Neural crest cell (in vitro differentiated cells): Measurements from ENCODE around the gene SPPL2C. TPM values are rescaled to one million over a fixed set of nuclear protein-coding genes. Genes with fewer than 3 reads are reported as not detected.

Experiments
- DNase-seq: peaks from one replicate; pipeline ENCODE4 v3.0.0; 2021; ENCODE audit warnings: low read depth, mixed read lengths, low spot score
- H3K27ac Mint-ChIP-seq: one replicate; pipeline ENCODE4 v1.8.0; 2021; ENCODE audit warnings: mild to moderate bottlenecking, mixed read lengths; ENCODE audit not compliant: unreplicated experiment
- H3K27me3 Mint-ChIP-seq: 2 replicates; pipeline ENCODE4 v1.8.0; 2021; ENCODE audit warnings: low read depth, mild to moderate bottlenecking, mixed read lengths
- H3K36me3 Mint-ChIP-seq: 2 replicates; pipeline ENCODE4 v1.8.0; 2021; ENCODE audit warnings: low read depth, mild to moderate bottlenecking, mixed read lengths
- H3K4me1 Mint-ChIP-seq: 2 replicates; pipeline ENCODE4 v1.8.0; 2021; ENCODE audit warnings: mixed read lengths
- H3K4me3 Mint-ChIP-seq: one replicate; pipeline ENCODE4 v1.8.0; 2021; ENCODE audit warnings: mild to moderate bottlenecking, mixed read lengths
- H3K9me3 Mint-ChIP-seq: 2 replicates; pipeline ENCODE4 v1.8.0; 2021; ENCODE audit warnings: mixed read lengths
- total RNA-seq: library from RNA; stranded (reverse); gene quantifications from 2 replicates; pipeline ENCODE4 v1.2.1, GENCODE V29; 2021
- TF ChIP-seq, protein P1 (sequence below): fragments of 200-600 bp; sonication (generic); conservative IDR thresholded peaks from 2 replicates; pipeline ENCODE4 v1.5.0; 2021; ENCODE audit warnings: antibody characterized with exemption, mild to moderate bottlenecking

The SPPL2C gene
- total RNA-seq, 1 donor from 2014 or later = not detected

DNA sequence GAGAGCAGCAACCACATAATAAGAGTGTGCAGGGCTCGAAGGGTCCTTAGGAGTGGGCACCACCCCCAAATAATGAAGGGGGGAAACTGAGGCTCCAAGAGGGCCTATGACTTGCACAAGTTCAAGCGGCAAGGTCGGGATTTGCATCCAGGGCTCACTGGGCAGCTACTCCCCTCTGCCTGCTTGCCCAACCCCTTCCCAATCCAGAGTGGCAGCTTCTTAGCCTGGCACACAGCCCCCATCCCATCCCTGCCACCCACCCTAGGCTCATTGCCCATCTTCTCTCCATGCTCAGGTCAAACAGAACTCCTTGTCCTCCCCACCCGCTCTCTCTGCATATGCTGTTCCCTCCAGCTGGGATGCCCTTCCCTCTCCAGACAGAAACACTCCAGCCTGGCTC lies 2.4 kb downstream of the SPPL2C start:
- DNase-seq = no peak
- Mint-ChIP-seq H3K27me3 (peaks cover 14% of the 10 kb centered on the region), H3K4me1 (no peaks in the 10 kb centered on the region), H3K4me3 (no peak overlapping the region), H3K36me3 (no peaks in the 10 kb centered on the region), H3K27ac (peak overlapping the region; percentile 39), H3K9me3 (no peaks in the 10 kb centered on the region)
- TF ChIP-seq, protein P1, sequence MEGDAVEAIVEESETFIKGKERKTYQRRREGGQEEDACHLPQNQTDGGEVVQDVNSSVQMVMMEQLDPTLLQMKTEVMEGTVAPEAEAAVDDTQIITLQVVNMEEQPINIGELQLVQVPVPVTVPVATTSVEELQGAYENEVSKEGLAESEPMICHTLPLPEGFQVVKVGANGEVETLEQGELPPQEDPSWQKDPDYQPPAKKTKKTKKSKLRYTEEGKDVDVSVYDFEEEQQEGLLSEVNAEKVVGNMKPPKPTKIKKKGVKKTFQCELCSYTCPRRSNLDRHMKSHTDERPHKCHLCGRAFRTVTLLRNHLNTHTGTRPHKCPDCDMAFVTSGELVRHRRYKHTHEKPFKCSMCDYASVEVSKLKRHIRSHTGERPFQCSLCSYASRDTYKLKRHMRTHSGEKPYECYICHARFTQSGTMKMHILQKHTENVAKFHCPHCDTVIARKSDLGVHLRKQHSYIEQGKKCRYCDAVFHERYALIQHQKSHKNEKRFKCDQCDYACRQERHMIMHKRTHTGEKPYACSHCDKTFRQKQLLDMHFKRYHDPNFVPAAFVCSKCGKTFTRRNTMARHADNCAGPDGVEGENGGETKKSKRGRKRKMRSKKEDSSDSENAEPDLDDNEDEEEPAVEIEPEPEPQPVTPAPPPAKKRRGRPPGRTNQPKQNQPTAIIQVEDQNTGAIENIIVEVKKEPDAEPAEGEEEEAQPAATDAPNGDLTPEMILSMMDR = no peak

DNA sequence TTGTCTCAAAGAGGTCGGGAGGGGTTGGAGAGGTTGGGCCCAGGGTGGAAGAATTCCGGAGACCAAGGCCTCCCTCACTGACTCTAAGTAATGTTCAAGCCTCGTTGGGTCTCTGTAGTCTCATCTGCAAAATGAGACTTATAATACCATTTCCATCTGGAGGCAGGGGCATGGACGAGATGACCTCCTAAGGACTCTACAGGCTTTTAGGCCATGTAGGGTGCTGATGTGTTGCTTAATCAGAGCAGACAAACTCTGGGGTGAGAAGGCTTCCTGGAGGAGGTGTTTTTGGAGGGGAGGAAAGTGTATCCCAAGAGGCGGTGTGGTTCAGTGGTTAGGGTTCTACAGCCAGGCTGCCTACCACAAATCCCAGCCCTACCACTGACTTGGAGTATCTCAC lies 3.1 kb downstream of the SPPL2C start:
- peaks cover 21% of the 10 kb centered on the region for H3K27me3 Mint-ChIP-seq
- TF ChIP-seq, protein P1 = no peak
- no peak for DNase-seq

DNA sequence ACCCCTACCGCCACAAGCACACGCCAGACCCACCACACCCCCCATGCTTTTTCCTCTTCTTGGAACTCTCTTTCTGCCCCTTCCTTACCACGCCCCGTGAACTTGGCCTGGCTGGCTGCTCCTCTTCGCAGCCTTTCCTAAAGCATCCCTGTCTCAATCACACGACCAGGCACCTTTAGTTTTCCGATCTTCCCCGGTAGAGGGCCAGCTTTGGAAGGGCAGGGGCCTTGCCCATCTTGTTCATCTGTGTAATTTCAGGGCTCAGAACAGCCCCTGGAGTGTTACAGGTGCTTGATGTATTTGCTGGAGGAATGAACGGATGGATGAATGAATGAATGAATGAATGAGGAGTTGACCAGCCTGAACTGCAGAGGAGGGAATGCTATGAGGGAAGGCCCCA lies 3.7 kb downstream of the SPPL2C start:
- no peak overlapping the region for H3K4me3 Mint-ChIP-seq
- H3K27me3 Mint-ChIP-seq = peaks cover 25% of the 10 kb centered on the region
- peak overlapping the region; percentile 16 for H3K27ac Mint-ChIP-seq
- no peaks in the 10 kb centered on the region for H3K4me1 Mint-ChIP-seq
- no peaks in the 10 kb centered on the region for H3K9me3 Mint-ChIP-seq
- DNase-seq = no peak
- TF ChIP-seq, protein P1 = no peak
- no peaks in the 10 kb centered on the region for H3K36me3 Mint-ChIP-seq

More for the DNA sequence above, 3.1 kb downstream of the SPPL2C start:
- H3K4me1 Mint-ChIP-seq = no peaks in the 10 kb centered on the region
- H3K9me3 Mint-ChIP-seq = no peaks in the 10 kb centered on the region
- no peak overlapping the region for H3K27ac Mint-ChIP-seq
- no peaks in the 10 kb centered on the region for H3K36me3 Mint-ChIP-seq
- H3K4me3 Mint-ChIP-seq = no peak overlapping the region

DNA sequence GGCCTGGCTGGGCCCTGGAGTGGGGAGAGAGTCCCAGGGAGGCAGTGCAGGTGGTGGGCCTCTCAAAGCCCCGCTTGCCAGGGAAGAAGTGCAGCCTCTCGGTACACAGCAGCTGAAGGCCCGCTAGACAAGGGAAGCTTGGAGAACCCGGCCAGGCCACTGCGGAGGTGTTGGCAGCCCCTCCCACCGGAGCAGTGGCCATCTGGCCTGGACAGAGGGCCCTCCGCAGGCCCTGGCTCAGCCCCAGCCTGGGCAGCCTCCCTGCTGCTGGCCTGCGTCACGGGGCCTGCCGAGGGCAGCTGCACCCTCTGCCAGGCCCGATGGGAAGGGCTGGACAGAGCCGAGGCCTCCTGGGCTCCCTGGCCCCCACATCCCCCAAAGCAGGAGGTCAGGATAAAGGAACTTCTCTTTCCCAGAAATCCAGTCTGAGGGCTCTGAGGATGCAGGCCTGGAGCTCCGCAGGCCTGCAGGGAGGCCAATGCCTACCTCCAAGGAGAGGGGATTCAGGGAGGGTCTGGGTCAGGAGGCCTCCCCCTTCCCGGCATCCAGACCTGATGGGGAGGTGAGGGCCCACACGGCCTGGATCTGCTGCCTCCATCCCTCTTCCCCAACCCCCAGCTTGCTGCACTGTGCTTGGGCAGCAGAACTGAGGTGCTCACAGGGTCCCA lies 4.3 kb downstream of the SPPL2C start:
- TF ChIP-seq, protein P1 = no peak
- no peak for DNase-seq
- Mint-ChIP-seq H3K36me3 (no peaks in the 10 kb centered on the region), H3K27me3 (peaks cover 27% of the 10 kb centered on the region), H3K4me1 (no peaks in the 10 kb centered on the region), H3K27ac (peak overlapping the region; percentile 16), H3K4me3 (no peak overlapping the region), H3K9me3 (no peaks in the 10 kb centered on the region)

DNA sequence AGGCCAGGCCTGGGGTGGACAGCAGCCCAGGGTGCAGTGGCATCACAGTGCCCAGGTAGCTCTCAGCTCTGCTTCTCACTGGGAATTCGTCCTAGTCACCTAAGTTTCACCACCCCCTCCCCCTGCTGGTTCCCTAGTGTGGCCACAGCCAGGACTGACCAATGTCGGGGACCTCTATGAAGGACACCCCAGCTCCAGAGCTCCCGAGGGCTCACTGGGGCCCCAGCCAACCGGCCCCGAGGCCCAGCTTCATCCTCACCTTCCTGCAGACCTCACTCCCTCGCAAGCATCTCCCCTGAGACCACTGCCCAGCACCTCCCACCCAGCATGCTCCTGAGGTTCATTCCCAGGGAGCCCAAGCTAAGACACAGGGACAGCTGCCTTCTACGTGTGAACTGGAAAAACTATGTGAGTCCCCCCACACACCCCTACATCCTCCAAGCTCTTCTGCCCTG lies 4.9 kb downstream of the SPPL2C start:
- TF ChIP-seq, protein P1 = no peak
- no peaks in the 10 kb centered on the region for H3K36me3 Mint-ChIP-seq
- H3K9me3 Mint-ChIP-seq = no peaks in the 10 kb centered on the region
- H3K4me1 Mint-ChIP-seq = no peaks in the 10 kb centered on the region
- no peak for DNase-seq
- H3K27me3 Mint-ChIP-seq = peaks cover 32% of the 10 kb centered on the region
- H3K27ac Mint-ChIP-seq = no peak overlapping the region
- H3K4me3 Mint-ChIP-seq = no peak overlapping the region
